Cardiac muscle cell (in vitro differentiated cells and primary cell): ENCODE measurements around the gene KCNQ2. TPM values are rescaled to one million over a fixed set of nuclear protein-coding genes. Genes with fewer than 3 reads are reported as not detected.

ENCODE experiments used
- DNase-seq, 2 donors: peaks; one replicate each; pipeline versions ENCODE4 v3.0.0 to v3.0.0-alpha.2; 2010 to 2017; ENCODE audit warnings: low read depth in 1 of 2, low spot score in 1 of 2
- H3K27ac ChIP-seq: fragments of 200-600 bp; sonication (generic); 2 replicates; pipeline ENCODE4 v1.5.1; 2016
- H3K27me3 ChIP-seq: fragments of 200-600 bp; sonication (generic); 2 replicates; pipeline ENCODE4 v1.6.0; 2016; ENCODE audit warnings: control low read depth
- H3K36me3 ChIP-seq: fragments of 200-600 bp; sonication (generic); 2 replicates; pipeline ENCODE4 v1.5.1; 2016; ENCODE audit warnings: control low read depth
- H3K4me1 ChIP-seq: fragments of 200-600 bp; sonication (generic); 2 replicates; pipeline ENCODE4 v1.8.1; 2017; ENCODE audit warnings: low read depth, mild to moderate bottlenecking, mixed run types
- H3K4me3 ChIP-seq: fragments of 200-600 bp; sonication (generic); 2 replicates; pipeline ENCODE4 v1.5.1; 2016; ENCODE audit warnings: mild to moderate bottlenecking
- H3K9me3 ChIP-seq: fragments of 200-600 bp; sonication (generic); 2 replicates; pipeline ENCODE4 v1.5.1; 2017; ENCODE audit warnings: low read depth, mild to moderate bottlenecking, control low read depth
- polyA plus RNA-seq: library from polyadenylated mRNA; unstranded; fragments of >200 nt; fragmentation: Nextera tagmentation; extraction: Ambion mirVana; gene quantifications from 2 replicates; pipeline ENCODE4 v1.2.1, GENCODE V29; 2016
- total RNA-seq: library from RNA; depleted of rRNA; stranded (reverse); fragments of >200 nt; gene quantifications from 2 replicates; pipeline ENCODE4 v1.2.3, GENCODE V29; 2016
- TF ChIP-seq, protein P1 (sequence below): IDR thresholded peaks from 2 replicates; pipeline ENCODE4 v1.5.1; 2012; ENCODE audit warnings: low read depth, mild to moderate bottlenecking, low read length

The KCNQ2 gene
- total and polyA plus RNA-seq, 2 experiments from 2014 or later = 13.7 to 18.6 TPM

DNA sequence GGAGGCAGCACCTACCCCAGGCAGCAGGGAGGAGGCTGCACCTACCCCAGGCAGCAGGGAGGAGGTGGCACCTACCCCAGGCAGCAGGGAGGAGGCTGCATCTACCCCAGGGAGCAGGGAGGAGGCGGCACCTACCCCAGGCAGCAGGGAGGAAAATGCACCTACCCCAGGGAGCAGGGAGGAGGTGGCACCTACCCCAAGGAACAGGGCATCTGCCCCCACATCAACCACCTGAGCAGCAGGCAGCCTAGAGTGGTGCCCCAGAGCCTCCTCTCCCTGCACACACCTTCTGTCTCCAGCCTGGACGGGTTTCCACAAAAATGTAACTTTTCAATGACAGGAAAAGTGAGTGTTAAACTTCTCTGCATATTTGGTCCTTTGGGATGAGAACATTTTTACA, 10.2 kb downstream of the KCNQ2 start:
- Histone ChIP-seq H3K27me3 (no peaks in the 10 kb centered on the region), H3K9me3 (no peaks in the 10 kb centered on the region), H3K27ac (no peak overlapping the region), H3K36me3 (no peaks in the 10 kb centered on the region), H3K4me1 (no peaks in the 10 kb centered on the region), H3K4me3 (no peak overlapping the region)
- TF ChIP-seq, protein P1, sequence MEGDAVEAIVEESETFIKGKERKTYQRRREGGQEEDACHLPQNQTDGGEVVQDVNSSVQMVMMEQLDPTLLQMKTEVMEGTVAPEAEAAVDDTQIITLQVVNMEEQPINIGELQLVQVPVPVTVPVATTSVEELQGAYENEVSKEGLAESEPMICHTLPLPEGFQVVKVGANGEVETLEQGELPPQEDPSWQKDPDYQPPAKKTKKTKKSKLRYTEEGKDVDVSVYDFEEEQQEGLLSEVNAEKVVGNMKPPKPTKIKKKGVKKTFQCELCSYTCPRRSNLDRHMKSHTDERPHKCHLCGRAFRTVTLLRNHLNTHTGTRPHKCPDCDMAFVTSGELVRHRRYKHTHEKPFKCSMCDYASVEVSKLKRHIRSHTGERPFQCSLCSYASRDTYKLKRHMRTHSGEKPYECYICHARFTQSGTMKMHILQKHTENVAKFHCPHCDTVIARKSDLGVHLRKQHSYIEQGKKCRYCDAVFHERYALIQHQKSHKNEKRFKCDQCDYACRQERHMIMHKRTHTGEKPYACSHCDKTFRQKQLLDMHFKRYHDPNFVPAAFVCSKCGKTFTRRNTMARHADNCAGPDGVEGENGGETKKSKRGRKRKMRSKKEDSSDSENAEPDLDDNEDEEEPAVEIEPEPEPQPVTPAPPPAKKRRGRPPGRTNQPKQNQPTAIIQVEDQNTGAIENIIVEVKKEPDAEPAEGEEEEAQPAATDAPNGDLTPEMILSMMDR = no peak
- no peak for DNase-seq

- no peaks in the 10 kb centered on the region for H3K9me3 ChIP-seq
- no peaks in the 10 kb centered on the region for H3K36me3 ChIP-seq
- H3K27ac ChIP-seq = no peak overlapping the region
- peak in 1 of 2 donors; percentile 80 for DNase-seq
- H3K27me3 ChIP-seq = no peaks in the 10 kb centered on the region
- H3K4me3 ChIP-seq = no peak overlapping the region
- TF ChIP-seq, protein P1 = no peak
- H3K4me1 ChIP-seq = no peaks in the 10 kb centered on the region
These were observed 11.2 kb downstream of the KCNQ2 start for GRCh38 chr20:63461104-63461763.

- Histone ChIP-seq H3K36me3 (no peaks in the 10 kb centered on the region), H3K4me1 (no peaks in the 10 kb centered on the region), H3K27me3 (no peaks in the 10 kb centered on the region), H3K4me3 (no peak overlapping the region), H3K9me3 (no peaks in the 10 kb centered on the region), H3K27ac (no peak overlapping the region)
- TF ChIP-seq, protein P1 = no peak
- no peak for DNase-seq
These were observed 13.4 kb downstream of the KCNQ2 start for GRCh38 chr20:63459070-63459380.

DNA sequence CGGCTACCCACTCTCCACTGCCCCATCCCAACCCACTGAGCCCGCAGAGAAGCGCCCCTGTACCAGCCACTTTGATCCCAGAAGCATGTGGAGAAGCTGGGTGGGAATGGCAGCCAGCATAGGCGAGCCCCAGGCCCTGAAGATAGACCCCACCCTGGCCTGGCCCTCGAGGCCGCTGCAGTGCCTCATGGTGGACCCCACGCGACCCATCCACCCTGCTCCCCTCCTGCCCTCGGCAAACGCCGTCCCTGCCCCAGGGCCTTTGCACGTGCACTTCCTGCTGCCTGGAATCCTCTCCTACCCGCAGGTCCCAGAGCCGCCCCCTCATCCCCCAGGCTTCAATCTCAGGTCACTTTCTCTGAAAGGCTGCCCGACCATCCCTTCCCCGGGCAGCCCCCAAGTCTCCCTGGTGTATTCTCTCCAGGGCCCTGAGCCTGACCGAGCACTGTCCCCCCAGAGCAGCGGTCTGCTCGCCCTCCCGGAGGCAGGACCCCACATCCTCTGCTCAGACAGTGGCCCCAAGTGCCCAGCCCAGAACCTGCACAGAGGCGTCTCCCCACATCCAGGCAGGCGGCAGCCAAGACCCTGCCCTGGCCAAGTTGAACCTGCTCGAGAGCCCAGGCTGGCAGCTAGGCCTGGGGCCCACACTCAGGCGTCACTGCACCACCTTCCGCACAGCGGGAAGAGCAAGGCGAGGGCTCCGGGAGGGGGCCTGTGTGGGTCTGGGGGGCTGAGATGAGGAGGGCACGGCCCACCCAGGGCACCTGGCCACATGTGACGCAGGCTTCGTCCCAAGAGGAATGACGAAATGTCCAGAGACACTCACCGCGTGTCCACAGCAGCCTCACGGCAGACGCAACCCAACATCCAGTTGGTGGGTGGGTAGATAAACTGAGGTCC, 14.0 kb downstream of the KCNQ2 start:
- Histone ChIP-seq H3K27me3 (no peaks in the 10 kb centered on the region), H3K4me1 (no peaks in the 10 kb centered on the region), H3K27ac (no peak overlapping the region), H3K9me3 (no peaks in the 10 kb centered on the region), H3K4me3 (no peak overlapping the region), H3K36me3 (no peaks in the 10 kb centered on the region)
- TF ChIP-seq, protein P1 = no peak
- DNase-seq = no peak

- no peak overlapping the region for H3K4me3 ChIP-seq
- H3K9me3 ChIP-seq = no peaks in the 10 kb centered on the region
- peak in 1 of 2 donors; percentile 7 for DNase-seq
- H3K27ac ChIP-seq = no peak overlapping the region
- TF ChIP-seq, protein P1 = no peak
- H3K4me1 ChIP-seq = no peaks in the 10 kb centered on the region
- no peaks in the 10 kb centered on the region for H3K27me3 ChIP-seq
- no peaks in the 10 kb centered on the region for H3K36me3 ChIP-seq
These were observed 14.7 kb downstream of the KCNQ2 start for GRCh38 chr20:63457737-63458136.
